ENCODE results near the gene PRR7.

Gene PRR7

DNA sequence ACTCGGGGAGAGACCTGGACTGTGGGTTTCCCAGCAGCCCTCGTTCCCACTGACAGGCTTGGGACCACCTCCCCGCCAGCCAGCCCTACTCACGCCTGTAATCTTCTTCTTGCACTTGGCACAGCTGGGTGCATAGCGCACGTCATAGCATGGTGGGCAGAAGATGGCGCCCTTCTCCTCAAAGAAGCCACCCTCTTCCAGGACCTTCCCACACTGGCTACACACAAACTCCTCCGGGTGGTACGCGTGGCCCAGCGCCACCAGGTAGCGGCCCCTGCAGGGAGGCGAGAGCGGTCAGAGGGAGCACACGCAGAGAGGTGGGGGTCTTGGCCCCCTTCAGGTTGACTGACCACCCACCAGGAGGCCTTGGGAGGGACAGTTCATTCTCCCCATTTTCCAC is 41.4 kb downstream of the PRR7 start:
- DNase-seq: no peak

DNA sequence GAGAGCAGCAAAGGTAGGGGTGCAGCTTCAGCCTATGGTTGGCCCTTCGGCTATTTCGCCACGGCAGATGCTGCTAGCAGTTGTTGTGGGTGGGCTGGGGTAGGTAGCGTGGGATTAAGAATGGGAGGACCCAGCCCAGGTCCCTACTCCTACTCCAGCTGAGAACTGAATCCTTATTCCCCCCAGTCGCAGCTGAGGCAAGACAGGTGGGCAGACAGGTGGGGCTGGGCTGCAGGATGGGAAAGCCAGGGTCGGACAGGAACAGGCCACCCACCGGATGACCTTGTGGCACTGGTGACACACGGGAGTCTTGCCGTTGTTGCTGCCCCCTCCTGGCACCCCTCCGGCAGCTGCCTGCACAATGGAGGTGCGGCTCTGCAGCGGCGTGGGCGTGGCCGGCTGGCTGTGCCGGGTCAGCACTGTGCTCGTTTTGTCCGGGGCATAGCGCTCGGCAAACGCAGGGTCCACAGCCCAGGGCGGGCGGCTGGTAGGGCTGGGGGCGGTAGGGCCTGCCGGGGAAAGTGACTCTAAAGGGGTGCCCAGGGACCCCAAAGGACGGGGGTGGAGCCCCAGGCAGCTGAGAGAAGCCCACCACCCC is 42.6 kb downstream of the PRR7 start:
- no peak for DNase-seq

DNA sequence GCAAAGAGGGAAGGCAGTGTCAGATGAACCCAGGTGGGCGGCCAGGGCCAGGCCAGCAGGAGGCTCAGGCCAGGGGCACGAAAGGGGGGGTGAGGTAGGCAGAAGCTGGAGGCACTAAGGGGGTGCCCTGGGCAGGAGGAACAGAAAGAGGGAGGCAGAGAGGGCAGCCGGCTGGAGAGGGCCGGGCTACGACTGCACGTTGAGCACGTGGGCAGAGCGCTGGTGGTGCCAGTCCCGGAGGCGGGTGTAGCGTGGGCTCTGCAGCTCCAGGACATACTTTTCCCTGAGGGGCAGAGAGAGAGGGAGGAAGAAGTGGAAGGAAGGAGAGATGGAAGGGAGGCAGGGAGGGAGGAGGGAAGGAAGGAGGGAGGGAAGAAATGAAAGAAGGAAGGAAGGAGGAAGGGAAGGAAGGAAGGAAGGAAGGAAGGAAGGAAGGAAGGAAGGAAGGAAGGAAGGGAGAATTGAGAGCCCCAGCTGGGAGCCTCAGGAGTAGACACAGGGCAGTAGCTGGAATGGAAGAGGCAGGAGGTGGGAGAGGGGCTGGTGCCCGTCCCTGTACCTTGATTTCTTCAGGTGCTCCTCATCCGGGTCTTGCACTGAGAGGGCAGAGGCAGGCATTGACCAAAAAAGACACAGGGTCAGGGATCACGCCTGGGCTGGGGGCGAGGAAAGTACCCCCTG is 43.8 kb downstream of the PRR7 start:
- no peak for DNase-seq

DNA sequence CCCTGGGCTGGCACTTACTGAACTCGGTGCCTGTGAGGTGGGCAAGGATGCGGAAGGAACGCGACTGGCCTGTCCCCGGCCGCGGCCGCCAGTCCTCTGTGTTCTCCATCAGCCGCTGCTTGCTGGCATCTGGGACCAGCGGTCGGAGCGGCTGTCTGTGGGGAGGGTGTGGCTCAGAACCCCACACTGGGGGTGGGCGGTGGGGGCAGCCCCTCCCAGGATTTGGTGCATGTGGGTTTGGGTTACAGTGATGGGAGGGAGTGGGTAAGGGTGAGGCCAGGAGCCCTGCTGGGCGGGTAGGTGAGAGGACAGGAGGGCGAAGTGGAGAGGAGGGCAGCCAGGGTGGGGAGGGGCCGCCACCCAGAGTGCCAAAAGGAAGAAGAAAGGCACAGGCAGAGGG is 44.4 kb downstream of the PRR7 start:
- DNase-seq: no peak

DNA sequence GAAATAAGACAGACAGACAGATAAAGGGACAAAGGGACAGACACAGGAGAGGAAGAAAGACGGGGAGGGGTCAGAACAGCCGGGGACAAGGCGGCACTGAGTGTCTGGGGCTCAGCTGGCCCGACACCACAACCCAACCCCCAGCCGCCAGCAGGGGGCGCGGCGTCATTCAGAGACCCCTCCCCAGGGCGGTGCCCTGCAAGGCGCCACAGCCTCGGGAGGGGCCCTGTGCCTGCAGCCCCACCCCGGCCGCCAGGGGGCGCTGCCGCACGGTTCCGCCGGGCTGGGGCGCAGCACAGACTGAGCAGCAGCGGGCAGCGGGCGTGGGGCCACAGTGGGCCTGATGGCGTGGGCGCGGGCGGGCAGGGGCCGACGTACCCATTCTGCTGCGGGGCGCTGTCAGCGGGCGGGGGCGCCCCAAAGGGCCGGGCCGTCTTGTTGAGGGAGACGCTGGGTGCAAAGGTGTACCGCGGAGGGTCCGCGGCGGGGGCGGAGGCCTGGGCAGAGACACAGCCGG is 44.9 kb downstream of the PRR7 start:
- peak; percentile 57 for DNase-seq

DNA sequence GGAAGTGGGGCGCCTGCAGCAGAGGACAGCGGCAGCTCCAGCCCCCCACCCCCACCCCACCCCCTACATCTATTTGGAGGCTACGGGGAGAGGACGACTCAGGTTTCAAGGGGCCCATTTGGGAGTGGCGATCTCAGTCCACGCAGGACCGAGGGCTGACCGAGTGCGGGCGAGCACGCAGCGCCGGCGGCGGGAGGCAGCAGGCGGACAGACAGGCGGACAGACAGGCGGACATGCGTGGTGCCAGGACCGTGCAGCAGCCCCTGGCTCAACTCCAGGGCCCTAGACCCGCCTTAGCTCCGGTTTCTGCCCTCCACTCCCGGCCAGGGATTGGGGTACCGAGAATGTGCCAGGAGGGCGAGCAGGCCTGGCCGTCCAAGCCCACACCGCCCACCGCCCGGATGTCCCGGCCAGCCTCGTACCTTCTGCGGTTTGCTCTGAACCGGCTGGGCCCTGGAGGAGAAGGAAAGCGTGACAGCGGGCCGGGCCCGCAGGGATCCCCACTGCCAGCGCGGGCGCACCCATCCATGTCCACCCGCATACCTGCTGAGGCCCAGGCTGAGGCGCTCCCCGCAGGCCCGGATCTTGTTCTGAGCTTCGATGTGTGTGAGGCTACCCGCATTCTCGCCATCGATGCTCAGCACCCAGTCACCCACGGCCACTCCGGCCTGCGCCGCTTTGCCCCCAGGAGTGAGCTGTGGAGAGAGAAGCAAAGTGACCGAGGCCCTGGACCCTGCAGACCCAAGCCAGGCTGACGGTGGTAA is 45.6 kb downstream of the PRR7 start:
- DNase-seq: no peak

DNA sequence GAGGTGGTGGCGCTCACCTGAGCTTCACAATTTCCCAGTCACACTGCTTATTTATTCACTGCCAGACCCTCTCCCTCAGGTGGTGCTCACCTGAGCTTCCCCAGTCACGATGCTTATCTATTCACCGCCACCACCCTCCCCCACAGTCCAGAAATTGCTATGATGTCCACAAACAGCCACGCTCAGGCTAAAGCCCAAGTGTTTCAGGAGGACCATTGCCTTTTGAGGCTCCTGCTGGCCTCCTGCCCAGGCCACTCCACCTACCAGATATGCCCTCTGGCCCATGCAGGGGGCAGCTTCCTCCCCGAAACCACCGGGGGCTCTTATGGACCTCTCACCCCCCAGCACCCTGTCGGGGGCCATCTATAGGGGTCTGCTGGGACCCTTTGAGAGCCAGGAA is 46.2 kb downstream of the PRR7 start:
- no peak for DNase-seq

DNA sequence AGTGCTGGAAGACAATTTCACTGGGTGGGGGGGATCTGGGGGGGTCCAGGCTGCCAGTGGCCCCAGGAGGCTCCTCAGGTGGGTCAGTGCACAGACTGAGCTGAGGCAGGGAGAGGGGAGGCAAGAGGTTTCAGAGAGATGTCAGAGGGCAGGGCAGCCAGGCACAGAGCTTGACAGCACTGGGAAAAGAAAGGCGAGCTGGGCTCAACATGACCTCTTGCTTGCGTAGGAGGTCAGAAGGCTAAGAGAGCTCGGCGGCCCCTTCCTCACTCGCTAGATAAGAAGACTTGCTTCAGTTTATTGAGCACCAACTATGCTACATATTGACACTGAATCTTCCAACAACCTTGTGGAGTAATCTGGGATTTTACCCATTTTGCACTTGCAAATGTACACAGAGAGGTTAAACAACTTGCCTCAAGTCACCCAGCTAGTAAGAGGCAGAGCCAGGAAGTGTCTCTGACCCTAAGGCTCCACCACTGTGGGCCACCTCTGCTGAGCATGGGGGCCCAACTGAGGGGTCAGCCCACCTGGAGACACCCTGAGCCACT is 47.3 kb downstream of the PRR7 start:
- no peak for DNase-seq

DNA sequence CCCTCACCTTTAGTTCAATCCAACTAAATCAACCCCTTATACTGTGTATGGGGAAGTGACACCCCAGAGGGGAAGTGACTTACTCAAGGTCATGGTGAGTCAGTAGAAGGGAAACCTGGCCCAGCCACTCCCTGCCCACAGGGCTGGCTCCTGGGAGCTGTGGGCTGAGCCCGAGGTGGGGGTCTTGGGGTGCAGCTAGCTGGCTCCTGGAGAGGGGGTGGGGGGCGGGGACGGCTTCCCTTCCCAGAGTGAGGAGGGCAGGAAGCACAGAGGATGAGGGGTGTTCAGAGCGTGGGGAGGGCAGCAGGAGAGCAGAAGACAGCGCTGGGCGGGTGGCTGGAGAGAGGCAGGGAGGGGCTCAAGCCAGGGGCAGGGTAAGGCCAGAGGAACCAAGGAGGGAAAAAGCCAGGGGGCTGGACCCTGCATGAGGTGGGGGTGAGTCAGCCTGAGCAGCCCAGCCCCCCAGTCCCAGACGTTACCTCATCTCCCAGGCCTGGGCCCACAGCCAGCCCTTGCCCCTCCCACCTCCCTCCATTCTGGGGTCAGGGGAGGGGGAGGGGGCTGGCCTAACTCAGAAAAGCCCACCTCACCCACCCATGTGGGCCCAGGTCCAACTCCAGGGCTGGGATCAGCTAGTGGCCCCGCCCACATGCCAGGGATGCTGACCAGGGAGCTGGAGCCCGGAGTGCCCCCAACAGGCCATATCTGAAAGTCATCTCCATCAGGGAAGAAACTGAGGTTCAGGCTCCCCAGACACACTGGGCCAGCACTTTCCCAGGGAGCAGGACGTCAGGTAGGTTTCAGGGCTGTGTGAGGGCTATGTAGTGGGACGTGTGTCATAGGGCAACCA is 48.0 kb downstream of the PRR7 start:
- DNase-seq: peak; percentile 56

DNA sequence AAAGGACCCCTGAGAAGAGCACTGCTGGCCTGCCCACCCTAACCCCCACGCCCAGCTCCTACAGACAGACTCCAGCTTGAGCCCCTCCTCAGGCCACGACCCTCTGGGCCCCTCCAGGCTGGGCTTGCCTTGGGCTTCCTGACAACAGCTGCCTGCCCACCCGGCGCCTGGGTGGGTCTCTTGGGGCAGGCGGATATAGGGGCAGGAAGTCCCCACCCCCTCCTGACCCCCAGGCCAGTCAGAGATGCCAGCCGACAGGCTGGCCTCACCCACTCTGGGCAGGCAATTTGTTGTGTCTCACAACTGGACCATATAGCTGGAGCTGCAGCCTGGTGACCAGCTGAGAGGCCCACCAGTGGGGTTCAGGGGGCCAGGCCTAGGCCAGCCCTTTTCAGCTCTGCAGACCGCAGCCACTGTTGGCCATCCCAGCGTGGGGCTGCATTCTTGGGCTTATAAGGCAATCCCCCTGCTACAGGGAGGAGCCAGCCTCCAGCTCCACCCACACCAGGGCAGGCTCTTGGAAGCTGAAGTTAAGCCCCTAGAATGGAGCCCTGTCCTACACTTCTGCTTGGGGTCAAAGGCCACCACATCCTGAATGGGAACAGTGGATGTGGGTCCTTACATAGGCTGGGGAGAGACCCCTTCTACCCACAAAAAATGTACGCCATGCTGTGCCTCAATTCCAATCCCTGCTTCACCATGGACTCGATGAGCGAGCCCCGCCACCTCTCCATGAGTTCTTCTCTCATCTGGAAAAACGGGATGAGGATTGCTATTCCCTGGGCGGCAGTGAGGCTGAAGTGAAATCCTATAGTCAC is 48.8 kb downstream of the PRR7 start:
- no peak for DNase-seq

DNA sequence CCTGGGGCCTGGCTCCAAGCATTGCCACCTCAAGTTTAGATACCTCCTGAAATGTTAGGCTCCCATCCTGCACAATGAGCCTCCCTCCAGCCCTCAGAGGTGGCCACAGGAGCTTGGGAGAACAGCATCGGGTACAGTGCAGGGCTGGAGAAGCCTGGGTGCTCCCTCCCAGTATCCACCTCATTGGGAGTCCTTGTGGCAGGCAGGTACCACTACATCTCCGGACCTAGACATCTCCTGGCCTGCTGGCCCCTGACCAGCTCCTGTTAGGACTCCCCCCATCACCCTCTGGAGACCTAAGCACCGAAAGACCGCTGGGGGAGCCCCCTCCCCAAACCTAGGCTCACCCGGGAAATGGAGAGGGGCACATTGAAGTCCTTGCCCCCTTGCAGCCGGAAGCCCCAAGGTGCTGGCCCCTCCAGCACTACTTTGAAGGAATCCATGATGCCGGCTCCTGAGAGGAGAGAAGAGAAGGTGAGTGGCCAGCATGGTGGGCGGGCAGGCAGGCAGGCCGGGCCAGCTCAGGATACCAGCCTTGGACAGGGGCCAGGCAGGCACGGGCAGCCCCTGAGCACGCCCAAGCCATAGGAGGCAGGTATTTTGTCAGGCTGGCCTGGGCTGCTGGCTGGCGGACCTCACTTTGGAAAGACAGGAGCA is 49.6 kb downstream of the PRR7 start:
- DNase-seq: no peak

DNA sequence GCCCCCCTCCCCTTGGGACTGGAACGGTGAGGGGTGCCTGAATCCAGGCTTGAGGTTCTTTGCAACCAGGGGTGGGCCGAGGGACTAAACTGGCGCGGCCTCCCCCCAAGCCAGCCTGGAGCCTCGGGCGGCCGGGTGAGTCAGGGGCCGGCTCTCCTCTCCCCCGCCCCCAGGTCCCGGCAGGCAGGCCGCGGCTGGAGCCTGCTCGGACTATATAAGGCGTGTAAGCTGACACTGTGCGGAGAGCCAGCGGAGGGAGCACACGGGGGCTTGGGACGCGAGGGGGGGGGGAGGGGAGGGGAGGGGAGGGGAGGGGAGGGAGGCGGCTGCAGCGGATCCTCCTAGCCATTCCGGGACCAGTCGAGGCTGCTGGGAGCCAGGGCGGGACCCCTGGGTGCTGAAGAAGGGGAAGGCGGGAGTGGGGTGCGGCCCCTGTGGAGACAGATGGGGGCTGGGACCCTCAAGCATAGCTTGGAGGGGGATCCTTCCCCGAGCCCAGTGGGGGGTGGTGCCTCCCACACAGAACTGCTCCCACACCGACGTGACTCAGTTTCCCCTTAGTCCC is 50.2 kb downstream of the PRR7 start:
- DNase-seq: no peak

DNA sequence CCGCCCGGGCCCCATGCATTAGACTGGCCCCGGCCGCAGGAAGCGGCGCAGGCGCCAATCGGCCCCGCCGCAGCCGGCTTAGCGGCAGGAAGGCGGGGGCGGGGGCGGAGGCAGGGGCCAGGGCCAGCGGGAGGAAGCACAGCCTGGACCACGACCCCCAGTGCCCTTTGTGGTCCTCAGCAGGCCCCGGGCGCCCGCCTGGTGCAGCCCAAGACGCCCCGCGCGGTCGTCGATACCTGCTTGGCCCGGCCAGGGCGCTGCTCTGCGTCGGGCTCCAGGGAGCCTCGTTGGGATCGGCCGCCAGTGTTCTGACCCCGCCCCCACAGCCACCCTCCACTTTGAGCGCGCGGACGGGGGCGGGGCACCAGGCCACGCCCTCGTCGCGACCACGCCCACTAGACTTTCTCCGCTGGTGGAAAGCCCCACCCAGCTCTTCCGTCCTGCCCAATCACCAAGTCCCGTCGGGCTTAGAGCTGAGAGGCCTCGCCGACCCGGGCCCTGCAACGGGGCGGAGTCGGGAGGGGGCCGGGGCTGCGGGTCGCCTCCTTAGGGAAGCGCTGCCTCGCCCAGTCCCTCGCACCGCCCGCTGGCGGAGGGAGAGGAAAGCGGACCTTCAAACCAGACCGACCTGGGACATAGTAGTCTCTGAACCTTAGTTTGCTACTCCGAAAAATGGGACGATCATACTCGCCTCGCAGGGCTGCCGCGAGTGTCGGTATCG is 50.8 kb downstream of the PRR7 start, which contains the start of gene PDLIM7:
Gene PDLIM7 (minus strand): TSS at position 313 of the 721 bp plus-strand sequence. CDS start 1,092 bp downstream, outside the sequence.
- peak; percentile 97 for DNase-seq

DNA sequence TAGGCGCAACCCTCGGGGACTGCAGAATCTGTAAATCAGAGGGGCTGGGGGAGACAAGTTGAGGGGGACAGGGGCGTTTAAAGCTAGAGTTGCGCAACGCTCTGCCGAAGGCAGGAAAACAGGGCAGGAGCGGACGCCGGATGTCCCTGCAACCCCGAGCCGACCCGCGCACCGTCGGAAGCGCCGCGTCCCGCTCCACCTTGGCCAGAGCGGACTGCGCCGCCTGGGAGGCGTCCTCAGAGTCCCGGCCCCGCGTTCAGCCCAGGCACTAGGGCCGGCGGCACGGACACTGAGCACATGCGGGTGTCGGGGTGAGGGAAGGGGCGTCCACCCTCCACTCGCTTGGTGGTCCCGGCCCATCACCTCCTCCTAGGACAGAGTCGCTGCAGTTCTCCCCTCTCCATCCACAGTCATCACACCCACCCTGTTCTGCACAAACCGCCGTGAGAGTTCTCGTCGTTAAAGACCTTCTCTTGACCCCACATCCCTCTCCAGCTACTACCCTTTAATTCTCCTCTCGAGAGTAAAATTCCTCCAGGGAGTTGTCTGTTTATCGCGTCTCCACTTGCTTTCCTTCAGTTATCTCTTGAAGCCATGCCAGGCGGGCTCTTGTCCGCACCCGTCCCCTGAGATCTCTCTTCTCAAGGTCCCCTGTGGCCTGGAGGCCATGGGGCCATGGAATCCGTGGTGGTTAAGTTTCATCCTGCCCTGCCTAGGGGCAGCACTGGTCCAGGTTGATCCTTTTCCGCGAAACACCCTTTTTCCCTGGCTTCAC is 51.6 kb downstream of the PRR7 start:
- peak; percentile 27 for DNase-seq

DNA sequence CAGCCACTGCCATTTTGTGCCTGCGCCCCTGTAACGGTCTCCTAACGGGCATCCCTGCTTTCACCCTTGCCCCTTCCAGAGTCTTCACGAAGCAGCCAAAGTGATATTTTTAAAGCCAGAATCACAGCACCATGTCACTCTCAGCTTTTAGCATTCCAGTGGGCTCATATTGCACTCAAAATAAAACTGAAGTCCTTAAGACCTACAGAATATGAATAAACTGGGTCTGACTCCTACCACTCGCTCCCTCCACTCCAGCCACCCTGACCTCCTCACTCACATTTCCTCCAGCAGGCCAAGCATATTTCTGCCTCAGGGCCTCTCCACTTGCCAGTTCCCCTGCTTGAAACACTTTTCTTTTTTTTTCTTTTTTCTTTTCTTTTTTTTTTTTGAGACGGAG is 53.2 kb downstream of the PRR7 start:
- DNase-seq: no peak

DNA sequence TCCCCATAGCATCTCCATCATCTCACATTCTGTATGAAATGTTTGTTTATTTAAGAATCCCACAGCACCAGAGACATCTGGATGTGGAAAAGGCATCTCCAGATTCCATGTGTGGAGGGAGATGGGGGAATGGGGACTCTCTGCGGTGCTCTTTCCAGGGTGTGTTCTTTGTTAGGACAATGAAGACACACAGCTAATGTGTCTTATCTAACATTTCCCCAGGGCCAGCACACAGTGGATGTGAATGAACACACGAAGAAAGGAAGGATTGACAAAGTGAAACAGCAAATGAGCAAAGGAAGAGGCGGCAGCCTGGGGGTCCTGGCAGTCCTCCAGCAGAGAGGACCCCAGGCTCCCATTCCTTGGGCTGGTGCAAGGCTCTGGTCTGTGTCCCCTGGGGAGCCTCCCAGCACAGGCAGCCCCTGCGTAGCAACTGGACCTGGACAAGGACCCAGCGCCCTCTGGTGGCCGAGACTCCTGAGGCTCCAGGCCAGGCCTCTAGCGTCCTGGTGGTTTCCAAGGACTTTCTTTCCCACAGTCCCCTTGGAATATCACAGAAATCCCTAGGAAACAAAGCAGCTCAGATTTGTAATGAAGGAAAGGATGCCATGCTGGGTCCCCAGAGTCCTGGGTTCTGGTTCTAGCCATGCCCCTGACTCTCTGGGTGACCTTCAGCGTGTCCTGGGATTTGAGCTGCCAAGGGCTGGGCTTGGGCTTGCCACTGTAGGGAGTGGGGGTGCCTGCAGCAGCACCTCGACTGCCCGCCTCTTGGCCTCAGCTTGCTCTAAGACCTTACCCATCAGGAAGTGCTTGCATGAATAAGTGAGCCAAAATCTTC is 54.3 kb downstream of the PRR7 start:
- DNase-seq: peak; percentile 86

DNA sequence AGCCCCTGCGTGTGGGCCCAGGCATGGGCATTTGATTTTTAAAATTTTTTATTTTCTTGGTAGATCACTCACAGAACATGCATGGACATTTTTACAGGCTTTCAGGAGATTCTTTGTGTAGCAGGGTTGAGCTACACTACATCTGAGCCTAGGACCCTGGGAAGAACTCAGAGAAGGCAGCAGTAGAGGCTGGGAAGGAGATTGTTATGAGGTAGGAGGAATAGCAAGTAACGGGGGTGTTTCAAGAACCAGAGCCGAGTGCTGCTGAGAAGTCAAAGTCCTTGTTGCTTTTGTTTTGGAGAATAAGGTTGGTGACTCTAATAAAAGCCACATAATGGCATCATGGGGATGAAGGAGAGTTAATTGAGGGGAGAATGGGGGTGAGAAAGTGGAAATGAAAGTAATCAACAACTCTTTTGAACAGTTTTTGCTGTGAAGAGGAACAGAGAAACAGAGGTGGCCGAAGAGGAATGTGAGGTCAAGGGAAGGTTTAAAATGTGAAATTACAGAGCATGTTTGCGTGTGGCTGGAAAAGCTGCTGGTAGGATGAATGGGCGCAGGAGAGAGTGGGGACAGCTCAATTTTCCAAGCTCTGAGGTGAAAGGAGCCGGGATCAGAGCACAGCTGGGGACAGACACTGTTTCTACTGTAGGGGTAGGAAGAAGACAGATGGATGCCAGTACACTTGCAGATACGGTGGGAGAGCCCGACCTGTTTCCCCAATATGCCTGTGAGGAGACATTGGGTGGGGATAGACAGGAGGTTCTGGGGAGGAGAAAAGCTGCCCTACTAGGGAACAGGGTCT is 55.5 kb downstream of the PRR7 start:
- no peak for DNase-seq
